Vagina (tissue), 2 donors: ENCODE data around the gene P2RY14. TPM values are rescaled to one million over a fixed set of nuclear protein-coding genes. Genes with fewer than 3 reads are reported as not detected.

Experiments
- DNase-seq, 2 donors: peaks; one replicate each; pipeline ENCODE4 v3.0.0-alpha.2; 2017; ENCODE audit errors: extremely low spot score in 2 of 2
- H3K27ac ChIP-seq: fragments of 200-600 bp; sonication (generic); one replicate; pipeline ENCODE4 v1.5.1; 2019
- H3K27me3 ChIP-seq: fragments of 200-600 bp; sonication (generic); one replicate; pipeline ENCODE4 v1.5.1; 2019
- H3K36me3 ChIP-seq, 2 donors: fragments of 200-600 bp; sonication (generic); one replicate each; pipeline ENCODE4 v1.5.1; 2017 to 2019
- H3K4me1 ChIP-seq: fragments of 200-600 bp; sonication (generic); one replicate; pipeline ENCODE4 v1.5.1; 2019
- H3K4me3 ChIP-seq, 2 donors: fragments of 200-600 bp; sonication (generic); 1 replicate in 1 of 2; 2 replicates in 1 of 2; pipeline ENCODE4 v1.5.1; 2016 to 2019
- H3K9me3 ChIP-seq: fragments of 200-600 bp; sonication (generic); one replicate; pipeline ENCODE4 v1.5.1; 2019
- POLR2A ChIP-seq, 2 donors: fragments of 450-650 bp; IDR thresholded peaks; one replicate each; pipeline ENCODE4 v1.6.1; 2017; ENCODE audit warnings: antibody characterized with exemption in 2 of 2, mild to moderate bottlenecking in 2 of 2, moderate library complexity in 2 of 2
- POLR2AphosphoS5 ChIP-seq, 2 donors: sonication (generic); formaldehyde crosslinking; IDR thresholded peaks; one replicate each; pipeline ENCODE4 v1.9.0; 2017; ENCODE audit warnings: antibody characterized with exemption in 2 of 2, mild to moderate bottlenecking in 2 of 2, low read depth in 1 of 2; ENCODE audit not compliant: insufficient read depth in 1 of 2
- intact Hi-C: fragments of 100-400 bp; cut with DNase I; formaldehyde crosslinking; loops from one replicate; pipeline ENCODE4 v1.15.1; 2023
- small RNA-seq: library from RNA; depleted of rRNA; stranded (forward); fragments of <200 nt; gene quantifications from one replicate; pipeline ENCODE3, GENCODE V24; 2016
- total RNA-seq: library from RNA; depleted of rRNA; stranded (reverse); fragments of >200 nt; gene quantifications from one replicate; pipeline ENCODE4 v1.2.3, GENCODE V29; 2016
- TF ChIP-seq, protein P1 (sequence below), 3 experiments: fragments of 450-650 bp in 2 of 3; fragments of 200-600 bp in 1 of 3; sonication (generic) in 1 of 3; IDR thresholded peaks; one replicate each; pipeline ENCODE4 v1.5.1; 2017 to 2019; ENCODE audit warnings: antibody characterized with exemption in 3 of 3, mild to moderate bottlenecking in 2 of 3, moderate library complexity in 2 of 3

Gene P2RY14
- total RNA-seq, 1 donor from 2014 or later = 0.49 TPM

- Histone ChIP-seq H3K27ac (no peak overlapping the region), H3K4me3 (no peak overlapping the region), H3K36me3 (no peaks in the 10 kb centered on the region), H3K4me1 (no peaks in the 10 kb centered on the region), H3K9me3 (no peaks in the 10 kb centered on the region), H3K27me3 (no peaks in the 10 kb centered on the region)
- intact Hi-C loops = no loop called here
- TF ChIP-seq POLR2AphosphoS5 (IDR thresholded peaks at IDR 0.05; ENCODE audit: insufficient read depth in 1 of 2, low read depth in 1 of 2) (no peak), POLR2A (IDR thresholded peaks at IDR 0.05) (no peak)
- TF ChIP-seq, protein P1, sequence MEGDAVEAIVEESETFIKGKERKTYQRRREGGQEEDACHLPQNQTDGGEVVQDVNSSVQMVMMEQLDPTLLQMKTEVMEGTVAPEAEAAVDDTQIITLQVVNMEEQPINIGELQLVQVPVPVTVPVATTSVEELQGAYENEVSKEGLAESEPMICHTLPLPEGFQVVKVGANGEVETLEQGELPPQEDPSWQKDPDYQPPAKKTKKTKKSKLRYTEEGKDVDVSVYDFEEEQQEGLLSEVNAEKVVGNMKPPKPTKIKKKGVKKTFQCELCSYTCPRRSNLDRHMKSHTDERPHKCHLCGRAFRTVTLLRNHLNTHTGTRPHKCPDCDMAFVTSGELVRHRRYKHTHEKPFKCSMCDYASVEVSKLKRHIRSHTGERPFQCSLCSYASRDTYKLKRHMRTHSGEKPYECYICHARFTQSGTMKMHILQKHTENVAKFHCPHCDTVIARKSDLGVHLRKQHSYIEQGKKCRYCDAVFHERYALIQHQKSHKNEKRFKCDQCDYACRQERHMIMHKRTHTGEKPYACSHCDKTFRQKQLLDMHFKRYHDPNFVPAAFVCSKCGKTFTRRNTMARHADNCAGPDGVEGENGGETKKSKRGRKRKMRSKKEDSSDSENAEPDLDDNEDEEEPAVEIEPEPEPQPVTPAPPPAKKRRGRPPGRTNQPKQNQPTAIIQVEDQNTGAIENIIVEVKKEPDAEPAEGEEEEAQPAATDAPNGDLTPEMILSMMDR (IDR thresholded peaks at IDR 0.05) = no peak
- no peak for DNase-seq
These were observed 112.2 kb downstream of the P2RY14 start for GRCh38 chr3:151166161-151166560.

GRCh38 chr3:151165226-151165625 lies 113.1 kb downstream of the P2RY14 start:
- intact Hi-C loops = no loop called here
- TF ChIP-seq POLR2AphosphoS5 (IDR thresholded peaks at IDR 0.05; ENCODE audit: insufficient read depth in 1 of 2, low read depth in 1 of 2) (no peak), POLR2A (IDR thresholded peaks at IDR 0.05) (no peak)
- TF ChIP-seq, protein P1 (IDR thresholded peaks at IDR 0.05) = no peak
- Histone ChIP-seq H3K9me3 (no peaks in the 10 kb centered on the region), H3K27me3 (no peaks in the 10 kb centered on the region), H3K4me1 (no peaks in the 10 kb centered on the region), H3K27ac (no peak overlapping the region), H3K36me3 (no peaks in the 10 kb centered on the region), H3K4me3 (no peak overlapping the region)
- no peak for DNase-seq

Small RNA genes lying within 50 kb of the gene (small RNA-seq; reads per million reads assigned to genes)
- gene RNA5SP145 = 0.26 reads per million

Other genes starting within 250 kb of the P2RY14 start
- 1.7 TPM for gene MED12L, start 192.9 kb downstream of the P2RY14 start, total RNA-seq
- 5.4 TPM for gene GPR171, start 75.3 kb downstream of the P2RY14 start, total RNA-seq
- 12.3 TPM for gene GPR87, start 38.3 kb upstream of the P2RY14 start, total RNA-seq
- gene P2RY13, start 51.0 kb upstream of the P2RY14 start, total RNA-seq = 0.98 TPM
- 1.2 TPM for gene P2RY12, start 106.2 kb upstream of the P2RY14 start, total RNA-seq
- 0.49 TPM for gene IGSF10, start 182.5 kb upstream of the P2RY14 start, total RNA-seq